ENCODE results near the gene CACNA1C. TPM values are rescaled to one million over a fixed set of nuclear protein-coding genes. Genes with fewer than 3 reads are reported as not detected.
A peak's percentile ranks its signal among the peaks of the same experiment; 100 is the strongest.

The CACNA1C gene
- 10 to 100 TPM in 2 of 6 donors, 1 to 10 TPM in 4; 5.2 to 45.1 (median 8.8) TPM for total RNA-seq

DNA sequence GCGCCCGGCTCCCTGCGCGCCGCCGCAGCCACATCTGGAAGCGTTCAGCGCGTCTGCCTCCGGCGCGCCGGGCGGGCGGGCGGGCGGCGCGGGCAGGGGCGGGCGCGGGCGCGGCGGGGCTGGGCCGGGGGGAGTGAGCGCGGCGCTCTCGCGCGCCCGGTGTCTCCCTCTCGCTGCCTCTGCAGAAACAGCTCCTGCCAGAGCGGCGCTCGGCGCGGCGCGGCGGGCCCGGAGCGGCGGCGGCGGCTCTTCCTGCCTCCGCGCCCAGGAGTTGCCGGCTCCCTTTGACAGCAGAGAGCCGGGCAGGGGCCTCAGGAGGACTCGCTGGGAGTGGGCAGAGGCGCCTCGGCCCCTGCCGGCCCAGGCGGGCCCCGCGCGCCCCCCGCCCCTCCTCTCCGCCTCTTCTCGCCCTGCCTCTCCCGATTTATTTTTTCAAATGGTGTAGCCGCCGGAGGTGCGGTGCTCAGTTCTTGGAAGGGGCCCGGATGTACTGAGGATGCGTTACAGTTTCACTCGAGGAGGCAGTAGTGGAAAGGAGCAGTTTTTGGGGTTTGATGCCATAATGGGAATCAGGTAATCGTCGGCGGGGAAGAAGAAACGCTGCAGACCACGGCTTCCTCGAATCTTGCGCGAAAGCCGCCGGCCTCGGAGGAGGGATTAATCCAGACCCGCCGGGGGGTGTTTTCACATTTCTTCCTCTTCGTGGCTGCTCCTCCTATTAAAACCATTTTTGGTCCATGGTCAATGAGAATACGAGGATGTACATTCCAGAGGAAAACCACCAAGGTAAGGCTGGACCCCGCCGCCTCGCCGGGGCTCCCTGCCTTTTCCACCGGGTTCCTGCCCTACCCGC is at the start of gene CACNA1C:
TSS of gene CACNA1C (plus strand) at position 162 of the 853 bp plus-strand sequence. CDS start at position 738, 576 bp downstream.
- Histone ChIP-seq H3K27me3 (peaks cover 0 to 28% (median 7%) of the 10 kb centered on the region in 4 donors), H3K4me3 (peak within 1 kb of the TSS; percentile 13 to 59 (median 51)), H3K9me3 (no peaks in the 10 kb centered on the region), H3K27ac (peak within 1 kb of the TSS; percentile 60 to 85 (median 68)), H3K4me1 (peaks cover 11 to 22% (median 14%) of the 10 kb centered on the region in 4 donors), H3K36me3 (no peaks in the 10 kb centered on the region)
- DNase-seq = peak in 1 of 2 donors; percentile 93
- ATAC-seq (ENCODE audit: low FRiP score in 2 of 2) = peak in 1 of 2 donors; percentile 87
- WGBS, 2 donors = 2% methylated on average over 11 to 50 of the region's 90 CpGs
- TF ChIP-seq POLR2AphosphoS5 (IDR thresholded peaks at IDR 0.05) (peak in 1 of 2 donors; percentile 9), EP300 (IDR thresholded peaks at IDR 0.05) (no peak), POLR2A (IDR thresholded peaks at IDR 0.05) (peak in 1 of 4 donors; percentile 8)
- TF ChIP-seq, protein P1, sequence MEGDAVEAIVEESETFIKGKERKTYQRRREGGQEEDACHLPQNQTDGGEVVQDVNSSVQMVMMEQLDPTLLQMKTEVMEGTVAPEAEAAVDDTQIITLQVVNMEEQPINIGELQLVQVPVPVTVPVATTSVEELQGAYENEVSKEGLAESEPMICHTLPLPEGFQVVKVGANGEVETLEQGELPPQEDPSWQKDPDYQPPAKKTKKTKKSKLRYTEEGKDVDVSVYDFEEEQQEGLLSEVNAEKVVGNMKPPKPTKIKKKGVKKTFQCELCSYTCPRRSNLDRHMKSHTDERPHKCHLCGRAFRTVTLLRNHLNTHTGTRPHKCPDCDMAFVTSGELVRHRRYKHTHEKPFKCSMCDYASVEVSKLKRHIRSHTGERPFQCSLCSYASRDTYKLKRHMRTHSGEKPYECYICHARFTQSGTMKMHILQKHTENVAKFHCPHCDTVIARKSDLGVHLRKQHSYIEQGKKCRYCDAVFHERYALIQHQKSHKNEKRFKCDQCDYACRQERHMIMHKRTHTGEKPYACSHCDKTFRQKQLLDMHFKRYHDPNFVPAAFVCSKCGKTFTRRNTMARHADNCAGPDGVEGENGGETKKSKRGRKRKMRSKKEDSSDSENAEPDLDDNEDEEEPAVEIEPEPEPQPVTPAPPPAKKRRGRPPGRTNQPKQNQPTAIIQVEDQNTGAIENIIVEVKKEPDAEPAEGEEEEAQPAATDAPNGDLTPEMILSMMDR (IDR thresholded peaks at IDR 0.05) = peak in 3 of 6 experiments; percentile 12 to 38 (median 22)

DNA sequence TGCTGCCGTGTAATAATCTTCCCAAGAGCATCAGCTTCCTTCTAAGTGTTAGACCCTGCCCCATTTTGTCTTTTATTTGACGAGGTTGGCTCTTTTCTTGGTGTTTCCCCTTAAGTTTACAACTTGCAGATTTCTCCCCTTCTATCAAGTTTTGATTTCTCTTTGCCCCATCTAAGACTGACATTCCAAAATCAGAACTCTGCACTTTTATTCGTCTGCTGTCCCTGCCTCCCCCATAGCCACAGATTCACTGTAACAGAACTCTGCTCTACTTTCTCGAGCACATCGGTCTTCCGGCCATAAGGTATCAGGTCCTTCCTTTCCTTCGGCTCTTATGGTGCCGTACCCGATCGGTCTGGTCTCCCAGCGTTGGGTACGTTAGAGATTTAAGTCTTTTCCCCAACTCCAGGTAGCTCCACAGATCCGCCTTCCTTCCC is 49.1 kb upstream of the CACNA1C start:
- no peak for DNase-seq
- H3K9me3 ChIP-seq = no peaks in the 10 kb centered on the region
- ATAC-seq (ENCODE audit: low FRiP score in 2 of 2) = peak; percentile 11 to 56
- TF ChIP-seq, protein P1 (IDR thresholded peaks at IDR 0.05) = no peak
- TF ChIP-seq EP300 (IDR thresholded peaks at IDR 0.05) (no peak), POLR2AphosphoS5 (IDR thresholded peaks at IDR 0.05) (no peak), POLR2A (IDR thresholded peaks at IDR 0.05) (no peak)
- WGBS, 2 donors = 0% methylated on average over 13 of the region's 13 CpGs
- peaks cover 11 to 18% (median 16%) of the 10 kb centered on the region in 4 donors for H3K4me1 ChIP-seq
- H3K36me3 ChIP-seq = no peaks in the 10 kb centered on the region
- H3K27ac ChIP-seq = peak overlapping the region; percentile 88 to 97 (median 94)
- H3K27me3 ChIP-seq = no peaks in the 10 kb centered on the region
- peak overlapping the region; percentile 86 to 94 (median 92) for H3K4me3 ChIP-seq

GRCh38 chr12:2004113-2004929 is 48.5 kb upstream of the CACNA1C start, which contains the start of gene DCP1B:
Gene DCP1B, minus strand, starts transcription at chr12:2004457. Its CDS starts 26 bp downstream, at chr12:2004431.
- WGBS, 2 donors = 5 to 7% methylated on average over 28 to 39 of the region's 55 CpGs
- no peaks in the 10 kb centered on the region for H3K9me3 ChIP-seq

DNA sequence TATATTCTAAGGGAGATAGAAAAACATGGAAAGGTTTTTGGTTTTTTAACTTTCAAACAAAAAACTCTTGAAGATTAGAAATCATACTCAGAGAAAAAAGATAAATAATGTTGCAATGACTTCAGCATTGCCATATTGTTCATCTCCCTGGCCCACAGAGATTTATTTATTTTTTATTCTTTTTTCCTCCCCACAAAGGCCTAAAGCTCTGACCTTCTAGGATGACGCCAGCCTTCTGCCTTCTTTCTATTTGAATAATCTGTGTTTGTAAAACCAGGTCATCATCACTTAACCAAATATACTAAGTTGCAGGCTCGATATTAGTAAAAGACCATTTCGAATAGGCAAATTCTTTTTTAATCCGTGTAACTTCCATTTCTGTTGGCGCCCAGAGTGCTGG is 44.1 kb upstream of the CACNA1C start:
- TF ChIP-seq EP300 (IDR thresholded peaks at IDR 0.05) = no peak
- H3K4me1 ChIP-seq = peaks cover 0 to 11% (median 5%) of the 10 kb centered on the region in 4 donors
- no peaks in the 10 kb centered on the region for H3K27me3 ChIP-seq
- H3K27ac ChIP-seq = no peak overlapping the region
- H3K9me3 ChIP-seq = no peaks in the 10 kb centered on the region
- no peak for ATAC-seq (ENCODE audit: low FRiP score in 2 of 2)
- no peaks in the 10 kb centered on the region for H3K36me3 ChIP-seq
- WGBS, 2 donors = 79 to 81% methylated on average over 5 of the region's 5 CpGs
- H3K4me3 ChIP-seq = no peak overlapping the region
- DNase-seq = no peak

More at GRCh38 chr12:2004113-2004929, 48.5 kb upstream of the CACNA1C start, which contains the start of gene DCP1B:
- ATAC-seq (ENCODE audit: low FRiP score in 2 of 2) (peak; percentile 100), DNase-seq (peak; percentile 98)
- Histone ChIP-seq H3K36me3 (no peaks in the 10 kb centered on the region), H3K4me3 (peak within 1 kb of the TSS; percentile 86 to 94 (median 92)), H3K27ac (peak within 1 kb of the TSS; percentile 88 to 97 (median 94)), H3K27me3 (no peaks in the 10 kb centered on the region), H3K4me1 (peaks cover 11 to 18% (median 16%) of the 10 kb centered on the region in 4 donors)
- TF ChIP-seq, protein P1 (IDR thresholded peaks at IDR 0.05) = peak in 4 of 6 experiments; percentile 14 to 61 (median 36)
- TF ChIP-seq EP300 (IDR thresholded peaks at IDR 0.05) = peak in 1 of 4 donors; percentile 69
- peak; percentile 76 to 91 for TF ChIP-seq POLR2AphosphoS5 (IDR thresholded peaks at IDR 0.05)
- peak in 2 of 4 donors; percentile 56 to 77 for TF ChIP-seq POLR2A (IDR thresholded peaks at IDR 0.05)

Measured in upper lobe of left lung (tissue), 6 donors.